ENCODE results near the gene FARS2. TPM values are rescaled to one million over a fixed set of nuclear protein-coding genes. Genes with fewer than 3 reads are reported as not detected.

Gene FARS2
- total RNA-seq, 2 experiments from 2014 or later, result 13.8 to 14.3 TPM

GRCh38 chr6:5684320-5685053 is 423.2 kb downstream of the FARS2 start:
- ChIA-PET POLR2A (interaction anchor here (0.7 to 0.9 kb wide), 2 partner anchors 11 to 36 kb away, joined by 3 read pairs; no protein-coding TSS in a partner anchor), CTCF (ENCODE audit: unreplicated experiment) (no interaction called here)
- H3K27ac ChIP-seq (ENCODE audit: low read depth, low read length, poor library complexity, severe bottlenecking), result no peak overlapping the region
- H3K4me1 ChIP-seq (ENCODE audit: insufficient read depth, low read length, poor library complexity, severe bottlenecking), result peaks cover 22% of the 10 kb centered on the region
- TF ChIP-seq CTCF (conservative IDR thresholded peaks at IDR 0.05; ENCODE audit: low read length) (no peak), EZH2phosphoT487 (IDR thresholded peaks at IDR 0.05; ENCODE audit: borderline replicate concordance, low read depth, low read length) (no peak)
- DNase-seq (ENCODE audit: low spot score), result no peak
- no peak overlapping the region for H2AFZ ChIP-seq (ENCODE audit: low read length)
- H4K20me1 ChIP-seq (ENCODE audit: insufficient read depth, low read length), result no peaks in the 10 kb centered on the region
- H3K9me3 ChIP-seq (ENCODE audit: low read length), result no peaks in the 10 kb centered on the region
- H3K4me3 ChIP-seq (ENCODE audit: low read depth, low read length, poor library complexity, severe bottlenecking), result no peak overlapping the region
- H3K36me3 ChIP-seq (ENCODE audit: insufficient read depth, low read length), result no peaks in the 10 kb centered on the region
- H3K79me2 ChIP-seq (ENCODE audit: insufficient read depth, low read depth, low read length), result no peaks in the 10 kb centered on the region
- intact Hi-C loops (cut with micrococcal nuclease; ENCODE audit: unreplicated experiment), result no loop called here
- H3K9me2 ChIP-seq (ENCODE audit: insufficient read depth, low read length), result no peaks in the 10 kb centered on the region
- no TSS peak for BruUV-seq (replicated peaks)
- no peak overlapping the region for H3K4me2 ChIP-seq (ENCODE audit: low read length)

GRCh38 chr6:5693225-5694145 is 432.2 kb downstream of the FARS2 start:
- Histone ChIP-seq H3K4me3 (ENCODE audit: low read depth, low read length, poor library complexity, severe bottlenecking) (no peak overlapping the region), H3K4me2 (ENCODE audit: low read length) (no peak overlapping the region), H3K9me2 (ENCODE audit: insufficient read depth, low read length) (no peaks in the 10 kb centered on the region), H3K4me1 (ENCODE audit: insufficient read depth, low read length, poor library complexity, severe bottlenecking) (peaks cover 15% of the 10 kb centered on the region), H3K9me3 (ENCODE audit: low read length) (no peaks in the 10 kb centered on the region), H2AFZ (ENCODE audit: low read length) (no peak overlapping the region), H3K79me2 (ENCODE audit: insufficient read depth, low read depth, low read length) (no peaks in the 10 kb centered on the region), H4K20me1 (ENCODE audit: insufficient read depth, low read length) (no peaks in the 10 kb centered on the region), H3K27ac (ENCODE audit: low read depth, low read length, poor library complexity, severe bottlenecking) (no peak overlapping the region), H3K36me3 (ENCODE audit: insufficient read depth, low read length) (no peaks in the 10 kb centered on the region)
- BruUV-seq (replicated peaks), result no TSS peak
- CTCF ChIA-PET (ENCODE audit: unreplicated experiment), result no interaction called here
- intact Hi-C loops (cut with micrococcal nuclease; ENCODE audit: unreplicated experiment), result no loop called here
- POLR2A ChIA-PET, result no interaction called here
- DNase-seq (ENCODE audit: low spot score), result no peak
- no peak for TF ChIP-seq EZH2phosphoT487 (IDR thresholded peaks at IDR 0.05; ENCODE audit: borderline replicate concordance, low read depth, low read length)
- TF ChIP-seq CTCF (conservative IDR thresholded peaks at IDR 0.05; ENCODE audit: low read length), result no peak
